Esophagus mucosa (tissue), 1 donor: Measurements from ENCODE around the gene DPYSL4. TPM values are rescaled to one million over a fixed set of nuclear protein-coding genes. Genes with fewer than 3 reads are reported as not detected.

ENCODE experiments used
- ATAC-seq: fragments of 200-7000 bp; cut with Tn5 transposase; one replicate; pipeline ENCODE4 v1.9.1; 2020
- total RNA-seq: library from RNA; stranded (reverse); gene quantifications from one replicate; pipeline ENCODE4 v1.2.4, GENCODE V29; 2023
- donor health status: DM: yes; HTN: yes; CAD: no.

DPYSL4 gene
- total RNA-seq, 1 donor from 2014 or later: 1.6 TPM

DNA sequence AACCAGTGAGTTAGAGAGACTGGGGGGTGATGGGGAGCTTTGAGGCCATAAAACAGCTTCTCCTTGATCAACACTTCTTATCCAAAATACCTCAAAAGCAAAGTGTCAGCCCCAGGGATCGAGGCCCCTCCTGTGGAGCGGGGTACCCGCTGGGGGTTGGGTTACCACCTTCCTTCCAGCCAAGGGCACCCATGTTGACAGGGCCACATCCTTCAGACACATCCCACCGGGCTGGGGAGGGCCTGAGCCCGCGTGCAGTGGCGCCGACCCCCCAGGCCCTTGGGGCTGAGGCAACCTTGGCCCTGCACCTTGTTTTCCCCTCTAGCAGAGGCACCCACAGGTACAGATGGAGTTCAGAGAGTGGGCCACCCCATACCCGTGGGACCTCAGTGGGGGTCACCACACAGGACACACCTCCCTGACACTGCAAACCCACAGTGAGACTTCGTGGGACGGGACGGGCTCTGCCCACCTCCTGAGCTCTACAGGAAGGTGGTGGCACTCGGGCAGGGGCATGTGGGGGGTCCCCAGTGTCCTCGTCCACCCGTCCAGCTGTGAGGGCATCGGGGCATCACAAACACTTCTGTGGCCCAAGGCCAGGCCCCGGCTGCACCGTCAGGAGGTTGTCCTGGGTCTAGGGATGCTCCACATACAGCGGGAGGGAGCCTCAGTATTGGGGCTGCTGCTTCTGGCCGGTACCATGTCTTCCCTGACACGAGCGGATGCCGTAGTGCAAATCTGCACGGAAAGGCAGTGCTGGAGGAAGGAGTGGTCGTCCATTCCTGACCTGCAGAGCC is 10.7 kb downstream of the DPYSL4 start:
- ATAC-seq: no peak

DNA sequence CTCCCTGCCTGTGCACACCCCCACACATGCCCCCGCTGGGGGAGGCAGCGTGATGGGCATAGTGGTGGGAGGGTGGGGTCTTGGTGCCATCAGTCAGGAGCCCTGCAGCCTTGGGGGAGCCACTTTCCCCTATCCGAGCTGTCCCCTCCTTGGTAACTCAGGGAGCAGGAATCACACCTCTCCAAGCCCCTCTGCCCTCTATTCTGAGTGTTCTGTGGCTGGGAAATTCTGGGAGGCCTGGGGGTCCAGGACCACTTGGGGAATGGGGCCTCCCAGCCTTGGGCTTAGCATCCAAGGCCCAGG is 11.3 kb downstream of the DPYSL4 start:
- ATAC-seq: no peak

- ATAC-seq: no peak
Observed at GRCh38 chr10:132198381-132199181, 11.8 kb downstream of the DPYSL4 start.

DNA sequence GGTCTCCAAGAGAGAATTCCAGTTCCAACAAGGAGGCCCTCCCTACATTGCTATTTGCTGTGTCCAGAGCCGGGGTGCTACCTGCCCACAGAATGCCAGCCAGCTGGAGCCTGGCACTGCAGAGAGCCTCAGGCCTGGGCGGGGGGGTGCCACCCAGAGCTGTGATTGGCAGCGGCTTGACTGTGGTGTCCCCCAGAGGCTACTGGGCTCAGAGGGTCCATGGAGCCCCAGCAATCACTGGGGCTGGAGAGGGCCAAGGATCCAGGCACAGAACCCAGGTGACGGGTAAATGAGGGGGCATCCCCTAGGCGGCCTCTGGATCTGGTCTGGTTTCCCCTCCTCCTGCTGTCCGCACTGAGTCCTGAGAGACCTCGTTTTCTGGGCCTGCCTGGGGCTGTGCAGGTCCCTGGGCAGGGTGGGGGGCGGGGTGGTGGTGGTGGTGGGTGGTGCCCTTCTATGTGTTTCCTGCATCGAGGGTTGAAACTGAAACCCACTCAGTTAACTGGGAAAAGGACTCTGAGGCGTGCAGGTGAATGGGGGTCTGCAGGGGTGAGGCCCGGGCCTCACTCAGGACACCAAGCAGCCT is 12.6 kb downstream of the DPYSL4 start:
- no peak for ATAC-seq

DNA sequence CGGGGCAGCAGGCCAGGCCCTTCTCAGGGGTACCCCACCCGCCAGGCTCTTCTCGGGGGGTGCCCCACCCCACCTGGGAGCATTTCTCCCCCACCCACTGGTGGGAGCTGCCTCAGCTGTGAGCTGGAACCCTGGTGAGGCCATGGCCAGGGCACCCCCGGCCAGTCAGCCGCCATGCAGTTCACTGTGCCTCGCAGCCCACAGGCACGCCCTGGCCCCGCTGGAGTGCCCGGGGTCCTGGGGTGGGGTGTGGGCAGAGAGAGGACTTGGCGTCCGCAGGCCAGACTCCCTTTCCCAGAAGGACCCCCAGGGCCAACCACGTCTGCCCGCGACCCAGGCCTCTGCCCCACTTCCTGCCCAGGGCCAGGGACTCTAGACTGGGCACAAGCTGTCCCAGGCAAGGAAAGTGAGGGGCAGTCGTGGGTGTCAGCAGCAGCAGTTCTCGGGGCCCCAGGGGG is 13.1 kb downstream of the DPYSL4 start:
- no peak for ATAC-seq

- ATAC-seq: no peak
Observed at GRCh38 chr10:132200344-132201110, 13.8 kb downstream of the DPYSL4 start.

GRCh38 chr10:132201111-132201969 is 14.6 kb downstream of the DPYSL4 start:
- no peak for ATAC-seq

GRCh38 chr10:132202070-132202970 is 15.6 kb downstream of the DPYSL4 start:
- no peak for ATAC-seq

DNA sequence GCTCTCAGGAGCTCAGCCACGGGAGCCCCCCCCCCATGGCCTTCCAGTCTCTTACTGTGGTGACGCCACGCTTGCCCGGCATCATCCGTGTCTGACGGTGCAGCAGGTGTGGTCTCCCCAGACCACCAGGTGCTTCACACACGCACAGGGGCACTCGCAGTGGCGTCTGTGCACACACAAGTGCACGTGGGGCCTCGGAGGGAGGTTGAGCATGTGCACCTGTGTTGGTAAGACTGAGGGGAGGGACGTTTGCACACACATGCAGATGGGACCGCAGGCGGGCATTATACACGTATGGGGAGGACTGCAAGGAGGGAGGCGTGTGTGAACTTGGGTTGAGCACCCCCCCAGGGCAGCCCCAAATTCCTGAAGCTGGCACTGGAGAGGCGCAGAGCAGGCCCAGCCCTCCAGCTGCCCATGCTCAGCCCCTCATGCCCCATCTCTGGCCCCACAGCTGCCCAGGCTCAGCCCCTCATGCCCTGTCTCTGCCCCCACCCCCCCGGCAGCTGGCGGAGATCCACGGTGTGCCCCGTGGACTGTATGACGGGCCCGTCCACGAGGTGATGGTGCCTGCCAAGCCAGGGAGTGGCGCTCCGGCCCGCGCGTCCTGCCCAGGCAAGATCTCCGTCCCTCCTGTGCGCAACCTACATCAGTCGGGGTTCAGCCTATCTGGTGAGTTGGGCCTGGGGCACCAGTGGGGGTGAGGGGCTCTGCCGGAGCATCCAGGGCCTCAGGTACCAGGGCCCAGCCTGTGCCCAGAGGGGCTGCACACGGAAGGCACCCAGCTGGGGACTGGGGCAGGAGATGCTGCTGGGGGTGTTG is 16.7 kb downstream of the DPYSL4 start:
- ATAC-seq: no peak

GRCh38 chr10:132204078-132204780 is 17.5 kb downstream of the DPYSL4 start:
- ATAC-seq: no peak

DNA sequence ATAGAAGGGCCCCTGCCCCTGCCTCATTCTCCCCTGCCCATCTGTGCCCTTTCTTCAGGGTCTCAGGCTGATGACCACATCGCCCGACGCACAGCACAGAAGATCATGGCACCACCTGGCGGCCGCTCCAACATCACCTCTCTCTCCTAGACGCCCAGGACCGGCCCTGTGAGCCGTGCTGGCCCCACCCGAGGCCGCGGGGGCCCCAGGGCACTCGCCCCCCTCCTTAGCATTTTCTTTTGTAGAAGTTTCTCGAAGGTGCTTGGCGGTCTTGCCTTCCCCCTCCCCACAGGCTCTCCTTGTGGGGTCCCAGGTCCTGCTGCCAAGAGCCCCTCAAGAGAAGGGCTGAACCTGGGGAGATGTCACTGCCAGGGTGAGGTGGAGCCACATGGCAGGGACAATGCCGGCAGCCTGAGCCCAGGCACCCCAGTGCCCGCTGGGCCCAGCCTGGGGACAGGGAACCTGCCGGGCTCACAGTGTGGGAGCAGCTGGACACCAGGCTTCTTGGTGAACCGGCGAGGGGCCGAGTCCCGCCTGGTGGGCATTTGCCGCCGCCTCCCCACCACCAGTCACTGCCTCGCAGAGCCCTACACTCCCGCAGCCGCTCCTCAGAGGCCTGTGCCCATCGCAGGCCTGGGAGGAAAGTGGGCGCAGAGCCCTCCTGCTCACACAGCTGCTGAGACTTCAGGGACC is 18.2 kb downstream of the DPYSL4 start:
- no peak for ATAC-seq

- no peak for ATAC-seq
Observed at GRCh38 chr10:132205650-132206376, 19.1 kb downstream of the DPYSL4 start.

DNA sequence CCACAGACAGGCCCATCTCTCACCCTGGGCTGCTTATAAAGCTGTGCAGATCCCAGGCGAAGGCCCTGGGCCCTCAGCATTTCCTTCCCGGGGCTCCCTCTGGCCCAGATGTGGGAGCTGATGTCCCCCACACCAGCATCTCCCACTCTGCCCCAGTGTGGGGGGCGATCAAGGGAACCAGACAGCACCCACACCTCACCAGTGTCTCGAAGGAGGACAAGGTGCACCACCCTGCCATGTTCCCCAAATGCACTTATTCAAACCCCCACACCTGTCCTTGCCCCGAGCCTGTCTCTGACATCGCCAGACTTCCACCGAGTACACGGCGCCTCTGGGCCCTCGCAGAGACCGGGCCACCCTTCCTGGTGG is 19.6 kb downstream of the DPYSL4 start:
- ATAC-seq: no peak

- no peak for ATAC-seq
Observed at GRCh38 chr10:132206806-132207535, 20.2 kb downstream of the DPYSL4 start.

DNA sequence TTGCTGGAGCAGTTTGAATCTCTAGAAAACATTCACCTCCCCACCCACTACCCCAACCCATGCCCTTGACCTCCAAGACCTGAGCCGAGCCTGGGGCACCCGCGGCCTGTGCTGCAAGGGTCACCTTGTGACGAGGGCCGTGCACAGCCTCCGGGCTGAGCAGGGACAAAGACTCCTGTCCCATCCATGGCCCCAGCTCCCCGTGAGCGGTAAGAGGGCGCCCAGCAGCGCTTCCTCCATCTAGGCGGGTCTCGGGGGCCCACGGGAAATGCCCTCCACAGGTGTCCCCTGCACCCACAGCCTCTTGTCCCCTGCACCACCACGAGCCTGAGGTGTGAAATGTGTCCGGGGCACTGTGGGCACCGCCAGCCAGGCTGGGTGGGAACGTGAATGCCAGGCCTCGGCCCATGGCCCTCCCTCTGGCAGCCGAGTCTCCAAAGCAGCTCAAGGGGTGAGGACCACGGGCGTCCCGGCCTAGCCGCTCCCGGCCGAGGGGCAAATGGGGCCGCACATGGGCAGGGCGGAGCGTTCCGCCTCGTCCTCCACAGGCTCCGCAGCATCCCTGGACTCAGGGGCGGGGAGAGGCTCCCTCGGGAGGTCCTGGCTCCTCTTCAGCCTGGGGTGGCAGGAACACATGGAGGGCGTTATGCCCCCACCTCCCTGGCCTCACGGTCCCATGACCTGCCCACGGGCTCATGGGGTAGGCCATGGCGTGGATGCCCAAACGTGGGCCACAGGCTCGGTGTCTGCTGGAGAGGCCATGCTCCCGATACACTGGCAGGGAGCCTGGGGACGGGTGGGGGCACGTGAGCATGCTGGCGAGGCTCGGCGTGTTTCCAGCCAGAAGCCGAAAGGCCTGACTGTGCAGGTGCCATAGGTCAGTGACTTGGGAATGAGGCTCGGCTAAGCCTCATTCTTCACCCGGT is 21.1 kb downstream of the DPYSL4 start:
- ATAC-seq: no peak

DNA sequence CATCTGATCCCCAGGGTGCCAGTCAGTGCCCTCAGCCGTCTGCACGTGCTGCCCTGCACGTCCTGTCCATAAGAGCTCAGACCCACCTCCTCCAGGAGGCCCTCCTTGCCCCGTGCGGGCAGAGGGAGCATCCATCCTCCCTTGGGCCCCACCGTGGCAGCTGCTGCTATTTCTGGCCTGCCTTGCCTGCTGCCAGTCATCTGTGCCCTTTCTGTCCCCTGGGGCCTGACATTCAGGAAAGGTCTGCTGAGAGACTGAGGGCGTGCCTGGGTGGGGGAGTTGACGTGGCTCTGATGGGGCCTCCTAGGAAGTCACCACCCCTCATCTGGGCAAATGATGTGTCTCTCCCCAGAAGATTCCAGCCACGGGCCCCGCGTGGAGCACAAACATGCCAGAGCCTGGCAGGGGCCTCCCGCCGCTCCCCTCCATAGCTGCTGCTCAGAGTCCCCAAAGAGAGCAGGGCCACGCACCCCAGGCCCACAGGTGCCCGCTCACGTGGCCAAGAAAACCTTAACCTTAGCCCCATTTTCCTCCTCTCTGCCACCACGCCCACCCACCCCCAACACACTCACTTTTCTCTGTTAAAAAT is 21.8 kb downstream of the DPYSL4 start:
- ATAC-seq: no peak
